Kidney epithelial cell (primary cell): ENCODE results near the gene TMIGD2. TPM values are rescaled to one million over a fixed set of nuclear protein-coding genes. Genes with fewer than 3 reads are reported as not detected.
"Not testable (repeated sequence)": the region's sequence is repeated elsewhere in the genome, so short reads cannot be mapped to it uniquely, and the experiment has no call there.

Experiments
- DNase-seq: peaks from one replicate; pipeline ENCODE4 v3.0.0-alpha.2; 2010; ENCODE audit warnings: low read depth
- H3K27me3 ChIP-seq: 2 replicates; pipeline ENCODE4 v1.6.0; 2011; ENCODE audit warnings: low read length; ENCODE audit not compliant: control insufficient read depth, insufficient read depth
- H3K36me3 ChIP-seq: 2 replicates; pipeline ENCODE4 v1.5.1; 2011; ENCODE audit warnings: low read length; ENCODE audit not compliant: control insufficient read depth, insufficient read depth
- H3K4me3 ChIP-seq: 2 replicates; pipeline ENCODE4 v1.5.1; 2011; ENCODE audit warnings: low read depth, mild to moderate bottlenecking, control low read depth, low read length
- total RNA-seq: library from RNA; depleted of rRNA; stranded (reverse); fragments of >200 nt; gene quantifications from 2 replicates; pipeline ENCODE4 v1.2.3, GENCODE V29; 2015
- TF ChIP-seq, protein P1 (sequence below): IDR thresholded peaks from 2 replicates; pipeline ENCODE4 v1.5.1; 2011; ENCODE audit warnings: mild to moderate bottlenecking, moderate library complexity, low read length, control low read depth, inconsistent platforms; ENCODE audit not compliant: insufficient read depth, poor library complexity, severe bottlenecking

Gene TMIGD2
- total RNA-seq, 1 donor from 2014 or later, result not detected

DNA sequence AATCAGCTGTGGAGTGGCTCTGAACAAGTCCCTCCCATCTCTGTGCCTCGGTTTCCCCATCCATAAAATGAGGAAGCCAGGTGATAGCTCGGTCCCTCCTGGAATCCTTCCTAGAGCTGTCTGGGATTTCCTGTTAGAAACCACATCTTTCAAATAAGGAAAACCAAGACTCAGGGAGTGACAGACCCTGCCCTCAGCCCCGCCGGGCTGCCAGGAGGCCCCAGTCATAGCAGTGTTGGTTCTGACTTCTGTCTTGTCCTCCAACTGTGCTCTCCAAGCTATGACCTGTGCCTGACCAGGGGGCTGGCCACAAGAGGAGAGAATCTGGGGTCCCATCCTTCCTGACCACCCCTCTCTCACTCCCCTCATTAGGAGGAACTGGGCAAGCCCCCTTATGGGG, 24.2 kb downstream of the TMIGD2 start:
- no peak for DNase-seq
- TF ChIP-seq, protein P1, sequence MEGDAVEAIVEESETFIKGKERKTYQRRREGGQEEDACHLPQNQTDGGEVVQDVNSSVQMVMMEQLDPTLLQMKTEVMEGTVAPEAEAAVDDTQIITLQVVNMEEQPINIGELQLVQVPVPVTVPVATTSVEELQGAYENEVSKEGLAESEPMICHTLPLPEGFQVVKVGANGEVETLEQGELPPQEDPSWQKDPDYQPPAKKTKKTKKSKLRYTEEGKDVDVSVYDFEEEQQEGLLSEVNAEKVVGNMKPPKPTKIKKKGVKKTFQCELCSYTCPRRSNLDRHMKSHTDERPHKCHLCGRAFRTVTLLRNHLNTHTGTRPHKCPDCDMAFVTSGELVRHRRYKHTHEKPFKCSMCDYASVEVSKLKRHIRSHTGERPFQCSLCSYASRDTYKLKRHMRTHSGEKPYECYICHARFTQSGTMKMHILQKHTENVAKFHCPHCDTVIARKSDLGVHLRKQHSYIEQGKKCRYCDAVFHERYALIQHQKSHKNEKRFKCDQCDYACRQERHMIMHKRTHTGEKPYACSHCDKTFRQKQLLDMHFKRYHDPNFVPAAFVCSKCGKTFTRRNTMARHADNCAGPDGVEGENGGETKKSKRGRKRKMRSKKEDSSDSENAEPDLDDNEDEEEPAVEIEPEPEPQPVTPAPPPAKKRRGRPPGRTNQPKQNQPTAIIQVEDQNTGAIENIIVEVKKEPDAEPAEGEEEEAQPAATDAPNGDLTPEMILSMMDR, result no peak
- H3K36me3 ChIP-seq, result no peaks in the 10 kb centered on the region
- peaks cover 40% of the 10 kb centered on the region for H3K27me3 ChIP-seq
- no peak overlapping the region for H3K4me3 ChIP-seq

DNA sequence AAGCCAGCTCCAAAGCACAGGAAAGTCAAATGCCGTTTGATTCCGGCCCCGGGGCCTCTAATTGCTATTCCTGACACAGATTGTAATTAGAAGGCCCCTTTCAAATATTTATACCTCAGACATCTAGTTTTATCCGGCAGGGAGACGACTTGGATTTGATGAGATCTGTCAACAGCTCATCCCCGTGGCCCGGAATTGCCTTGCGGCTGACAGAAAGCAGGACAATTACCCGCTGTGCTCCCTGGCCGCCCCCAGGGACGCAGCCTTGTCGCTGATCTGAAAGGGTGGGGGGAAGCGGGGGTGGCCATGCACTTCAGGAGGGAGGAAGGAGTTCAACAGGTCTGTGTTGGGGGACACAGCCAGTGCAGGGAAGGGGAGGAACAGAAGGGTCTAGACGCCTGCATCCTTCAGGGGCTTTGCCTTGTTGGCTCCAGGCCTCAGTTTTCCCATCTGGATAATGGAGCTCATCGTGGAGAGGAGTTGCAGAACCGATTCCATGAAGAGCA, 24.9 kb downstream of the TMIGD2 start:
- no peaks in the 10 kb centered on the region for H3K36me3 ChIP-seq
- DNase-seq, result no peak
- no peak overlapping the region for H3K4me3 ChIP-seq
- H3K27me3 ChIP-seq, result peaks cover 36% of the 10 kb centered on the region
- TF ChIP-seq, protein P1, result no peak

DNA sequence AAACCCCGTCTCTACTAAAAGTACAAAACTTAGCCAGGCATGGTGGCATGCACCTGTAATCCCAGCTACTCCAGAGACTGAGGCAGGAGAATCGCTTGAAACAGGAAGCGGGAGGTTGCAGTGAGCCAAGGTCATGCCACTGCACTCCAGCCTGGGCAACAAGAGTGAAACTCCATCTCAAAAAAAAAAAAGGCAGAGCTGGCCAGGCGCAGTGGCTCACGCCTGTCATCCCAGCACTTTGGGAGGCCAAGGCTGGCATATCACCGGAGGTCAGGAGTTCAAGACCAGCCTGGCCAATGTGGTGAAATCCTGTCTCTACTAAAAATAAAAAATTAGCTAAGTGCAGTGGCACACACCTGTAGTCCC, 27.9 kb downstream of the TMIGD2 start:
- not testable (repeated sequence) for H3K36me3 ChIP-seq, DNase-seq, H3K4me3 ChIP-seq
- H3K27me3 ChIP-seq, result peaks cover 18% of the 10 kb centered on the region

DNA sequence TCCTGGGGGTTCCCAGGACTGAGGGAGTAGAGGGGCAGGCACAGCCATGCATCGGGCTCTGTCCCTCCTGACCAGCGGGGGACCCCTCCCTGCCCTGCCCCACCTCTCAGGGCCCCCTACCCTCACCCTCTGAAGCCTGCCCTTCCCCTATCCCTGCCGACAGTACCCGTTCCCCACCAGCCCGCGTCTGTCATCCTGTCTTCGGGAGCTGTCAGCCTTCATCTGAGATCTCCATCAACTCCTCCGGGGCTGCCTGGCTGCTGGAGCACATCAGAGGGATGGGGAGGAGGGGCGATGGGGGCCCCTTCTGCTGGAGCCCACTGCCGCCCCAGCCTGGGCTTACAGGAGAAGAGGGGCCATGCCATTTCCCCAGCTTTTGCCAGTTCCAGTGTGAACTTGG, 29.3 kb downstream of the TMIGD2 start:
- Histone ChIP-seq H3K27me3 (peaks cover 5% of the 10 kb centered on the region), H3K4me3 (no peak overlapping the region), H3K36me3 (no peaks in the 10 kb centered on the region)
- DNase-seq, result no peak
- TF ChIP-seq, protein P1, result no peak

DNA sequence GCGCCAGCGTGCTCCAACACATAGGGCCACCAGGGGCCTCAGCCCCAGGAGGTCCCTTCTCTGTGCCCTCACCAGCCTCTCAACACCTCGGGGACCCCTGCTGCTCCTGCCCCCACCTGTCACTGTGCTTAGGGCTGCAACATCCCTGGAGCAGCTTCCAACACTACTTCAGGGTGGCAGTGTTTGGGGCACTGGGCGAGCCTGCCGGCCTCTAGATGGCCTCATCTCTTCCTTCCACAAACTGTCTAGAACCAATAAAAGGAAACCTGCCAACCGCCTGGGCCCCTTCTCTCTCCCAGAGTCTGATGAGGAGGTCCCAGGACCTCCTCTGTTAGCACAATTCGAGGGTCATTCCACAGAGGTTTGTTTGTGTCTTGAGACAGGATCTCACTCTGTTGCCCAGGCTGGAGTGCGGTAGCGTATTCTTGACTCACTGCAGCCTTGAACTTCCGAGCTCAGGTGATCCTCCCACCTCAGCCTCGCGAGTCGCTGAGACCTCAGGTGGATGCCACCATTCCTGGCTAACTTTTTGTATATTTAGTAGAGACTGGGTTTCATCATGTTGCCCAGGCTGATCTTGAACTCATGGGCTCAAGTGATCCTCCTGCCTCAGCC, 33.3 kb downstream of the TMIGD2 start:
- TF ChIP-seq, protein P1, result no peak

DNA sequence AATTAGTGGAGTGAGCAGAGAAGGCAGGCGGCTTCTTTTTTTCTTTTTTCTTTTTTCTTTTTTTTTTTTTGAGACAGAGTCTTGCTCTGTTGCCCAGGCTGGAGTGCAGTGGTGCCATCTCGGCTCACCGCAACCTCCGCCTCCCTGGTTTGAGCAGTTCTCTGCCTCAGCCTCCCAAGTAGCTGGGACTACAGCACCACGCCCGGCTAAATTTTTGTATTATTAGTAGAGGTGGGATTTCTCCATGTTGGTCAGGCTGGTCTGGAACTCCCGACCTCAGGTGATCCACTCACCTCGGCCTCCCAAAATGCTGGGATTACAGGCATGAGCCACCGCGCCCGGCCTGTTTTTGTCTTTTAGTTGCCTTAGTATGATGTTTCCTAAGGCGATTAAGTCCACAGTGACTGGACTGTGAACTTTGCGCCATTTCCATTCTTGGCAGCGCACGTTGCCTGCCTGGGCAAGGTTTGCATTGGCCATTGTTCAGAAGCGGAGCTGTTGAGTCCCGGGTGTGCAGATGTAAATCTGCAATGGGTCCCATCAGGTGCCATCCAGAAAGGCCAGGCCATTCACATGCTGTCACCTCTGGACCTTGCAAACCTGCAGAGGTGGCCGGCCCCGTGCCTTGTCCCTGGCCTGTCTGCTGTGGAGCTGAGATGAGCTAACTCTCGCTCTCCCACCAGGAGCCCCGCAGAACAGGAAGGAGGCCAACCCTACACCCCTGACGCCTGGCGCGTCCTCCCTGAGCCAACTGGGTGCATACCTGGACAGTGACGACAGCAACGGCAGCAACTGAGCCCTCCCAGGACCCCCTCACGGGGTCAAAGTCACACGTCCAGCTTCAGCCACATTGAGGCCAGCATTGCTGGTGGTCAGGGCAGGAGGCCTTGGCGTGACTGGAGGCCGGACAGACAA, 34.0 kb downstream of the TMIGD2 start:
- no peak for DNase-seq
- Histone ChIP-seq H3K27me3 (no peaks in the 10 kb centered on the region), H3K36me3 (peaks cover 2% of the 10 kb centered on the region), H3K4me3 (no peak overlapping the region)
- TF ChIP-seq, protein P1, result no peak

More for the DNA sequence above, 33.3 kb downstream of the TMIGD2 start:
- no peak overlapping the region for H3K4me3 ChIP-seq
- peaks cover 2% of the 10 kb centered on the region for H3K36me3 ChIP-seq
- DNase-seq, result no peak
- H3K27me3 ChIP-seq, result no peaks in the 10 kb centered on the region
